ENCODE results near the gene BRS3.

Gene BRS3

DNA sequence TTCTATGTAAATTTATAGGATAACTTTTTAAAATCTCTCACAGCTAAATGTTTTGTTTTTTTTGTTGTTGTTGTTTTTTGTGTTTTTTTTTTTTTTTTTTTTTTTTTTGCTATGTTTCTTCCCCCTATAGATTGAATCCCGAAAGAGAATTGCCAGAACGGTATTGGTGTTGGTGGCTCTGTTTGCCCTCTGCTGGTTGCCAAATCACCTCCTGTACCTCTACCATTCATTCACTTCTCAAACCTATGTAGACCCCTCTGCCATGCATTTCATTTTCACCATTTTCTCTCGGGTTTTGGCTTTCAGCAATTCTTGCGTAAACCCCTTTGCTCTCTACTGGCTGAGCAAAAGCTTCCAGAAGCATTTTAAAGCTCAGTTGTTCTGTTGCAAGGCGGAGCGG lies 4.1 kb downstream of the BRS3 start:
- H3K4me3 ChIP-seq = no peak overlapping the region
- no peak overlapping the region for H3K27ac ChIP-seq

DNA sequence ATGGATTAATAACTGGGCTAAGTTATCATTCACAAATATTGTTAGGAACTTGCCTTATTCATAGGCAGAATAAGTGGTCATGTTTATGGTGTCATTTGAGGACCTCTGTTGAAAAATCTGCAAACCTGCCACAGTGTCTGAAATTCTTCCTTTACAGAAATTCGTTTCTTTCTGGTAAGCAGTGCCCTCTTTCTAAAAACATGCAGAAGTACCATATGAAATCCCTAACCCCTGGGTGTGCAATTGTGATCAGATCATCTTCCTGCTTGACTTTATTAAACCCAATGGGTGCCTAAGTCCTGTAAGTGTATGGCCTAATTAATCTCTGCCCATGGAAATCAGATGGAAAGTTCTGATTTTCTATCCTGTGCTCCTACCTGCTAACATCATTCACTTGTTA lies 5.3 kb downstream of the BRS3 start:
- H3K27ac ChIP-seq = no peak overlapping the region

DNA sequence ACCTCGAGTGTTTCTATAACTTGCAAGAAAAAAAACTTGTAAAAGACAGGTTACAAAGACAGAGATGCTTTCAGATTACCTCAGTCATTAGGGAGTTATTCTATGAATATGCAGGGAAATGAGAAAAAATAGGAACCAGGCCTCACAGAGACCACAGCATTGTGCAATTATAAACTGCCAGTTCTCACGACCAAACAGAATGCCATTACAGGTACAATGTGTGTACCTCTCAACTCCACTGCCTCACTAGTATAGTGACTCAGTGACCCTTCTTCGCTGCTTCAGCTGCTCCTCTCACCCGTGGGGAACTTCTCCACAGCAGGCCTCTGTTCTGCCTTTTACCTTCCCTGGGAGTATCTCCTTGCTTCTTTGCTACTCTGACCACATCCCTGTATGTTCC lies 7.3 kb downstream of the BRS3 start:
- H3K4me3 ChIP-seq = no peak overlapping the region
- H3K27ac ChIP-seq = no peak overlapping the region

More for the DNA sequence above, 5.3 kb downstream of the BRS3 start:
- no peak overlapping the region for H3K4me3 ChIP-seq

DNA sequence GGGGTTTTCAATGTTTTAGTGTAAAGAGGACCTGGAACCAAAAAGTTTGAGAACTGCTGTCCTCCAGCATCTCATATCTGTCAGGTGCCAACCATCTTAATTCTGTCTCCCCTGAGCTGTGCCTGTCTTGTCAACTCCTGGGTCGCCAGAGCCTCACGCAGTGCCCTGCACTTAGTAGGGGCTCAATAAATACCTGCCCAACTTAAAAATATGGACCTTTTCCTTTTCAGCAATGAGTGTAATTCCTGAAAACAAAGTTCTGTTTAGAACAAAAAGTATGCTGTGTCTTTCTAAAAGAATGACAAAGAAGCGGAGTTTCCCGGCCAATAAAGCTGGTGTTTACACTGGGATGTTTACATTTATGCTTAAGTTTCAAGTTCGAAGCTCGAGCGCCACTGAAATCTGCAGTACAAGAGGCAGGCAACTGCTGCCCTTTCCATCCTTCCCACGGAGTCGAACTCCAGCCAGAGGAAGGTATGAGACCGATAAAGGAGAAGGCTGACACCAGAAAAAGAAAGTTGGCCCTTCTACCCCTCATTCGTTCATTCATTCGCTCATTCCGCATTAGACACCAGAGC lies 8.5 kb downstream of the BRS3 start:
- peak overlapping the region; percentile 84 to 97 (median 92) for H3K27ac ChIP-seq
- H3K4me3 ChIP-seq = peak overlapping the region; percentile 50 to 77 (median 61)

DNA sequence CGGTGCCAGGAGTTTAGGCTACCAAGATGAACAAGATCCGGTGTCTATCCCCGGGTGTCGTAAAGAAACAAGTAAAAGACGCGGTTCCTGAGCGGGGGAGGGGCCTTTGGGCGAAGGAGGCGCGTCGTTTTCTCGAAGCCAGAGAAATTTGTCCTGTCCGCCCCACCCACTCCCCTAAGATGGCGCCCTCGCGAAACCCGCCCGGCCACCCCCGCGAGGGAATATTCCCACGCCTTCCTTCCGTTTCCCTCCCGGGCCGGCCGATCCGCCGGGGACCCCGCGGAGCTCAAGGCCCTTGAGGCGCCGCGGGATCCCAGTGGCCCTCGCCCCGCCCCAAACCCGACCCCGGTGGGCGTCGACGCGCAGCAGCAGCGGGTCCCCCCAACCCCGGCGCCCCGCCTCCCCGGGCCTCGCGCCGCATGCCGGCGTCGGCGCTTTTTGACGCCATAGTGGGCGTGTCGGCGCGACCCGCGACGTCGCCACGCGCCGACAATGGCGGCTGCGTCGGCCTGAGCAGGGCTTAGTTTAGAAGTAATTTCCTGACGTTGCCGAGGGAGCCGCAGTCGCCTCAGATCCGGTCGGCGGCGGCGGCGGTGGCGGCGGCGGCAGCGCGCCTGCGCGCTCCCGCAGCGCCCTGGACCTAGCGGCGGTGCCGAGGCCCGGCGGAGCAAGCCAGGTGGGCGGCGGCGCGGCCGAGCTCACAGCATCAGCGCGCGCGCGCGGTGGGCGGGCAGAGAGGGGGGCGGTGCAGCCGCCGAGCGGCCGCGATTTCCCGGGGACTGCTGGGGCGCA lies 9.2 kb downstream of the BRS3 start:
- Histone ChIP-seq H3K4me3 (peak overlapping the region; percentile 50 to 77 (median 61)), H3K27ac (peak overlapping the region; percentile 84 to 97 (median 92))

DNA sequence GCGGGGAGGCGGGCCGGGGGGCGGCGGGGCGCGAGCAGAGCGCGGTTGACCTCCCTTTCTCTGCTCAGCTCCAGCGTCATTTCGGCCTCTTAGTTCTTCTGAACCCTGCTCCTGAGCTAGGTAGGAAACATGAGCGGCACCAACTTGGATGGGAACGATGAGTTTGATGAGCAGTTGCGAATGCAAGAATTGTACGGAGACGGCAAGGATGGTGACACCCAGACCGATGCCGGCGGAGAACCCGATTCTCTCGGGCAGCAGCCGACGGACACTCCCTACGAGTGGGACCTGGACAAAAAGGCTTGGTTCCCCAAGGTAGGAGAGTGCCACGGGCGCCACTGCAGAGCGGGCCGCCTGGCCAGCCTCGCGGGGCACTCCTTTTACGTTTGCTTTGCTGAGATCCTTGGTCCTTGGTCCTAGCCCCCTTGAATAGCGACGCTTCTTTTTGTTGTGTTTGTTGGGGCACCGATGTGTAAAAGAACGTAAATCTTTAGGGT lies 9.9 kb downstream of the BRS3 start, which contains the start of gene HTATSF1:
Gene HTATSF1, plus strand, starts transcription at position 37 of the 497 bp plus-strand sequence. Its CDS starts 93 bp downstream, at position 130.
- Histone ChIP-seq H3K4me3 (peak within 1 kb of the TSS; percentile 50 to 77 (median 61)), H3K27ac (peak within 1 kb of the TSS; percentile 84 to 97 (median 92))

DNA sequence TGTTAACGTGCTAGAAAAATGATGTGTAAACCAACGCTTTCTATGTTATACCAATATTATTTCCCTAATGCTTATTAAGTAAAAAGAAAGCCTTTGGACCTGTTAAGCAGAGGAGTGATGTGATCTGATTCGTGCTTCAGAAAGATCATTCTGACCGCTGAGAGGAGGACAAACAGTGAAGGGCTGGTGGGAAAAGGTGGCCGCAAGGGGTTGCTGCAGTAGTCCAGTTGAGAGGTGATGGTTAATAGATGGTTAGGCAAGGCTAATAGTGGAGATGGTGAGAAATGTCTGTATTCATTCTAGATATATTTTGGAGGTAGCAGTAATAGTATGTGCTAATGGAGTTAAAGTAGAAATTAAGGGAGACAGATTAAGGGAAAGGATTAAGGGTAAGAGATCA lies 31.3 kb downstream of the BRS3 start:
- no peak overlapping the region for H3K4me3 ChIP-seq
- no peak overlapping the region for H3K27ac ChIP-seq

DNA sequence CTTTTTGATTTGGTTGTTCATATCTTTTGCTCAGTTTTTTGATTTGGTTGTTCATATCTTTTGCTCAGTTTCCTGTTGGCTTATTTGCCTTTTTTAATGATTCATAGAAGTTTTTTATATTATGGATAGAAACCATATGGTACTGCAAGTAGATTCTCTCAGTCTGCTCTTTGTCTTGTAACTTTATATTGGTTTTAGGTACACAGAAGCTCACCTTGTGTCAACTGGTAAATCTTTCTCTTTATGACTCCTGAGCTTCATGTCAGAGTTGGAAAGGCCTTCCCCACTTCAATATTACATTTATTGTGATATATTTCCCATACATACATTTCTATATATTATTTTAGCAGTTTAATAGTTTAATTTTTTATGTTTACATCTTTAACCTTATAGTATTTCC lies 36.0 kb downstream of the BRS3 start:
- H3K27ac ChIP-seq = no peak overlapping the region
- H3K4me3 ChIP-seq = no peak overlapping the region

DNA sequence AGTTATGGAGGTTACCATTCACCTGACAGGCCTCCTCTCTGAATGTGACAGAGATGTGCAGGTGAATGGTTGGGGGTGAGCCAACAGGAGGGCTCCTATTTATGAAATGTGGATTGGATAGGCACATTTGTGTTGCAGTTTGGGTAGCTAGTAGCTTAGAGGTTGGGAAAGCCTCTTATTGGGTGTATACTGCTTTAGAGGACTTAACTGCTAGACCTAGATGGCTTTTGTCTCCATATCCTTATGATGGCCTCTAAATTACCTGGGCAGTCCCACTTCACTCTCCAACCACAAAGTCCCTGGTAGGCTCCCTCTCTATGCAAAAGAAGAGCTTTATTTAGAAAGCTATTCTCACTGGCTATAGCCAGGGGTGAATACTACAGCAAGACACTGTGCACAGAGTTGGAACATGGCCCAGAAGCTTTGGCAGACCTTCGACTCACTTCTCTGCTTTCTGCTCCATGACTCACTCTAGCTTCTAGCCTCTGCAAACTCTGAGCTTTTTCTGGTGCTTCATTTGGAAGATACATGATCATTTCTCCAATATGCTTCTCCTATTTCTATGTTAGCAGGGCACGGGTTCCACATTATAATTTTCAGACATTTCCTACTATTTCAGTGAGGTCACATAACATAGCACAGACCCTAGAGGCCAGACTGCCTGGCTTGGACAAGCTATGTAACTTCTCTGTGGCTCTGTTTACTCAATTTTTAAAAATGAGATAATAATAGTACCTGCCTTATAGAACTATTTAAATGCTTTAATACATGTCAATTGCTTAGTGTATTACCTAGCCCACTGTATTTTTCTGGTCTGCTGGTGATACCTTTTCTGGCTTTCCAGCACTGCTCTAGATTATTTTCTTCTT lies 38.2 kb downstream of the BRS3 start:
- Histone ChIP-seq H3K4me3 (no peak overlapping the region), H3K27ac (no peak overlapping the region)

DNA sequence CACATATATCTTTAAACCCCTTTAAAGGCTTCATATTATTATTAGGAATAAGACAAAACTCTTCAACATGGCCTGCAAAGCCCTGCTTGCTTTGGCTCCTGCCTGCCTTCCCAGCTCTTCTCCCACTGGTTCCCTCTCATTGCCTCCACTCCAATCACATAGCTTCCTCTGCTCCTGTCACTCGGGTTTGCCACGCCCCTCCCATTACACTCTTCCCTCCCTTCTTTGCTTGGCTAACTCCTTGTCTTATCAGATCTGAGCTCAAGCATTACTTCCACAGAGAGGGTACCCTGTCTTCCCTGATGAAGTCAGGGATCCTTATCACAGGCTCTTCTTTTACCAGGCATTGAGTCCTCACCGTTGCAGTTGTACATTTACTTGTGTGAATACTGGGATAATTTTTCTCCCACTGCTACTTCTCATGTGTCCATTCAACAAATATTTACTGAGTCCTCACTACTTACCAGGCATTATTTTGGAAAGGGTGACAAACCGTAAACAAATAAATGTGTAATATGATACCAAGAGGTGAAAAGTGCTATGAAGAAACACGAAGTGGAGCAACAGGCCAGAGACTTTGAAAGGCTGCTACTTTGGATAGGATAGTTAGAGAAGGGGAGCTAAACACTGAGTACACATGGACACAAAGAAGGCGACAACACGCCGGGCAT lies 41.0 kb downstream of the BRS3 start:
- H3K4me3 ChIP-seq = no peak overlapping the region
- H3K27ac ChIP-seq = no peak overlapping the region

DNA sequence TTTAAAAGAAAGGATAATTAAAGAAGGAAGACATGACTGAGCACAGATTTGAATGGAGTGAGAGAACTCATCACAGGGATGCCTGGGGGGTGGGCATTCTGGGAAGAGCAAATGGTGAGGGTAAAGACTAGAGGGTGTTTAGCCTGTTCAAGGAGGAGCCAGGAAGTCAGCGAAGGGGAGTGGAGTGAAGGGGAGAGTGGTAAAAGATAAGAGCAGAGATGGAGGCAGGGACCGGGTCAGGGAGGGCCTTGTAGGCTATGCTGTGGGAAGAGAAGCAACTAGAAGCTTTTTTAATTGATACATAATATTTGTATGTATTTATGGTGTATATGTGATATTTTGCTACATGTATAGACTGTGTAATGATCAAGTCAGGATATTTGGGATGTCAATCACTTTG lies 42.0 kb downstream of the BRS3 start:
- no peak overlapping the region for H3K27ac ChIP-seq
- no peak overlapping the region for H3K4me3 ChIP-seq

DNA sequence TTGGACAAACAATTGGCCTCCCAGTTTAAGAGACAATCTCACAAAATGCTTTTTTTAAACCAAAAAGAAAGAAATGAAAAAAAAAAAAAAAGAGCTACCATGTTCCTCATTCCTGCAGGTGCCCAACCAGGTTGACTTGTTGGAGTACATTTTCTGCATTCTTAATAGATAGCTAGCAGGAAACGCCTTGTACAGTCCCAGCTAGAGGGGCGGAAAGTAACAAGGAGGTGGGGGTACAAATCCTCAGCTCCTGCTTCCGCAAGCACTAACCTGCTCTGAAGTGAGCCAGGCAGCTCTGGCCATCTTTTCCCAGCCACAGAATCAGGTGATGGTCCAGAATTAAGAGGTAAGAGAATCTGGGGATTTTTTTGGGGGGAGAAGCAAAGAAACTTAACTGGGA lies 44.2 kb downstream of the BRS3 start, which contains the start of gene VGLL1:
Gene VGLL1, plus strand, starts transcription at position 265 of the 400 bp plus-strand sequence. CDS start 3,806 bp downstream, outside the sequence.
- Histone ChIP-seq H3K4me3 (no peak within 1 kb of the TSS), H3K27ac (no peak within 1 kb of the TSS)

DNA sequence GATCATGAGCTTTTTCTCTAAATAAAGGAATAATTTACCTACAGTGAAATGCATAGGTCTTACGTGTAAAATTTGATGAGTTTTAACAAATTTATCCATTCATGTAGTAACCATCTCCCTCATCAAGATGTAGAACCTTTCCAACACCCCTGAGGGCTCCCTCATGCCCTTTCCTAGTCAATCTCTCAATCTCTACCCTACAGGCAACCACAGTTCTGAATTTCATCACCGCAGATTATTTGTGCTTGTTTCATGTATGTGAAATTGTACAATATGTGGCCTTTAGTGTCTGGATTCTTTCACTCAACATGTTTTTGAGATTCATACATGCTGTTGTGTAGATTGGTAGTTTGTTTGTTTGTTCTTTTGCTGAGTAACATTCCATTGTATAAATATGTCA lies 46.4 kb downstream of the BRS3 start:
- Histone ChIP-seq H3K27ac (no peak overlapping the region), H3K4me3 (no peak overlapping the region)

DNA sequence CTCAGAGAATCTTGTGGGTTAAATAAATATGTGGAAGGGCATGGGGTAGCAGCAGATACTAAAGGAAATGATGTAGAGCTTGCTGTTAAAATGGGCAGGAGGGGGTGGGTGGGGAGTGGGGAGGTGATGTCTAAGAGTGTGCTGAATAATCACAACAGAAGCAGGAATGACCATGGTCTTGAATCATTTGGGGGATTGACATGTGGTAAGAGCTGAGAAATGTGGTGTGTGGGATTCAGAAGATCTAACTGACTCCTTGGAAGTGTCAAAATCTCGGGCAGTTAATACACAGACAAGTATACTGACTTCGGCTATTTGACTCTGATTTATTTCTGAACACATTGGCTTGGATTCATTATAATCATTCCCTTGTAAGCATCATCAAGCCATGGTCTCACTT lies 51.1 kb downstream of the BRS3 start:
- Histone ChIP-seq H3K4me3 (no peak overlapping the region), H3K27ac (no peak overlapping the region)

DNA sequence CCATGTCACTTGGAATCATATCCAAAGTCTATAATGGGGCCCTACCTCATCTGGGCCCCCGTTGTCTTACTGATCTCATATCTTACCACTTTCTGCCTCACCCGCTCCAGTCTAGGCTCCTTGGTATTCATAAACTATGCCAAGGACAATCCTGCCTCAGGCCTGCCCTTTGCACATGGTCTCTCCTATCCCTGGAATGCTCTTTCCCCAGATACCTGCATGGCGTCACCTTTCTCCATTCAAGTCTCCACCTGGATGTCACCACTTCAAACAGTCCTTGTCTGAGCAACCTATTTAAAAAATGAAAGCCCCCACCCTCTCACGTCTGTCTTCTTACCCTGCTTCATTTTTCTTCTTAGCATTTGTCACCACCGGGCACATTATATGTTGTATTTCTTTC lies 52.5 kb downstream of the BRS3 start:
- Histone ChIP-seq H3K4me3 (no peak overlapping the region), H3K27ac (no peak overlapping the region)

DNA sequence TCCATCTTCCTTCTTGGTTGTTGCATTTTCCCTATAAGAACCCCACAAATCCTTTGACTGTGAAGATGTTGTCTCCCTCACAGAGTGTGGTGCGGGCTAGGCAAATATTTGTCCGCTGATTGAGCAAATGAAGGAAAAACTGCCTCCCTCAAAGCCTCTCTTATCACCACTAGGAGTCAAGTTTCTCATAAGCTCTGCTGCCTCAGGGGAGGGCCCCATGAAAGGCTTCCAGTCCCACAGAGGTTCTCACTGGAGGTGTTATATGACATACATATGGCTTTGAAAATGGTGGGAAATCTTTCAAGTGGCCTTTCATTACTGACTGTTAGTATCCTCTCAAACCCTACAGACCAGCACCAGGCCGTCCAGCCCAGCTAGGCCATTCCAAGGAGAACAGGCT lies 53.5 kb downstream of the BRS3 start:
- H3K27ac ChIP-seq = no peak overlapping the region
- H3K4me3 ChIP-seq = no peak overlapping the region

DNA sequence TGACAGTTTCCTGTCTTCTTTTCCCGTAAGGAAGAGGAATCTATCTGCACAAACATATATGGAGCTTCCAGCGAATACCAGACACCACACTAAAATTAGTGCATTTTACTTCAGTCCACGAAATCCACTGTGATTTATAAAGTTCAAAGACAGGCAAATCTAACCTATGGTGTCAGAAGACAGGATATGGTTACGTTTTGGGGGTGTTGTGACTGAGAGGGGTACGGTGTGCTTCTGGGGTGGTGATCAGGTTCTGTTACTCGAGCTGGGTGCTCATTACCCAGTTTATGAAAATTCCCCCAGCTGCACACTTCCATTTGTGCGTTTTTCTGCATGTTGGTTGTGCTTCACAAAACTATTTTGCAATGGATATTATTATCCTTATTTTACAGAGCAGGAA lies 54.5 kb downstream of the BRS3 start:
- no peak overlapping the region for H3K4me3 ChIP-seq
- H3K27ac ChIP-seq = no peak overlapping the region

Measured in skin epidermis (tissue), 12 donors.